AG04450 (cell line): ENCODE results near the gene ZNF506. TPM values are rescaled to one million over a fixed set of nuclear protein-coding genes. Genes with fewer than 3 reads are reported as not detected.

ENCODE experiments used
- CTCF ChIA-PET: fragments of 300-600, 350-600 bp; formaldehyde crosslinking; extraction: SDS; loops from one replicate; lab custom pipeline; 2022; ENCODE audit warnings: antibody characterized with exemption, inconsistent platforms; lab: Charles Lee
- POLR2A ChIA-PET: fragments of 350-600 bp; formaldehyde crosslinking; extraction: SDS; loops from one replicate; lab custom pipeline; 2021; ENCODE audit warnings: antibody characterized with exemption, inconsistent platforms; lab: Yijun Ruan, JAX
- DNase-seq: peaks from one replicate; pipeline ENCODE4 v3.0.0-alpha.2; 2011; ENCODE audit warnings: low read depth, low spot score
- H3K27ac ChIP-seq: one replicate; pipeline ENCODE4 v1.5.1; 2012; ENCODE audit warnings: low read depth, low read length, control low read depth
- H3K27me3 ChIP-seq: one replicate; pipeline ENCODE4 v1.6.0; 2012; ENCODE audit warnings: low read length; ENCODE audit not compliant: control insufficient read depth, insufficient read depth
- H3K4me3 ChIP-seq: 2 replicates; pipeline ENCODE4 v1.5.1; 2011; ENCODE audit warnings: mild to moderate bottlenecking, low read depth, low read length, control low read depth
- H3K9me3 ChIP-seq: 2 replicates; pipeline ENCODE4 v1.5.1; 2012; ENCODE audit warnings: low read length; ENCODE audit not compliant: control insufficient read depth, insufficient read depth
- CTCF ChIP-seq: IDR thresholded peaks from 2 replicates; pipeline ENCODE4 v1.5.1; 2011; ENCODE audit warnings: low read depth, low read length, control low read depth, inconsistent platforms
- polyA plus RNA-seq: library from polyadenylated mRNA; depleted of rRNA; stranded (reverse); fragments of >200 nt; gene quantifications from 2 replicates; pipeline ENCODE4 v1.2.3, GENCODE V29; 2011

Gene ZNF506
- polyA plus RNA-seq, 1 experiment, result 14.2 TPM

GRCh38 chr19:19752760-19753403, 68.7 kb downstream of the ZNF506 start:
- POLR2A ChIA-PET, result no interaction called here
- CTCF ChIA-PET, result no interaction called here

GRCh38 chr19:19751846-19752245, 69.7 kb downstream of the ZNF506 start:
- ChIA-PET CTCF (no interaction called here), POLR2A (no interaction called here)
- H3K4me3 ChIP-seq, result no peak overlapping the region
- H3K27me3 ChIP-seq, result no peaks in the 10 kb centered on the region
- DNase-seq, result no peak
- H3K27ac ChIP-seq, result no peak overlapping the region
- peaks cover 94% of the 10 kb centered on the region for H3K9me3 ChIP-seq
- no peak for TF ChIP-seq CTCF

More at GRCh38 chr19:19752760-19753403, 68.7 kb downstream of the ZNF506 start:
- H3K9me3 ChIP-seq, result peaks cover 86% of the 10 kb centered on the region
- H3K27me3 ChIP-seq, result no peaks in the 10 kb centered on the region
- no peak for DNase-seq
- no peak for TF ChIP-seq CTCF
- H3K4me3 ChIP-seq, result no peak overlapping the region
- H3K27ac ChIP-seq, result no peak overlapping the region

- ChIA-PET CTCF (no interaction called here), POLR2A (no interaction called here)
- no peak overlapping the region for H3K4me3 ChIP-seq
- H3K27me3 ChIP-seq, result no peaks in the 10 kb centered on the region
- DNase-seq, result no peak
- H3K9me3 ChIP-seq, result peaks cover 95% of the 10 kb centered on the region
- no peak overlapping the region for H3K27ac ChIP-seq
- no peak for TF ChIP-seq CTCF
These were observed 70.4 kb downstream of the ZNF506 start for GRCh38 chr19:19750842-19751790.

- ChIA-PET POLR2A (no interaction called here), CTCF (no interaction called here)
- peaks cover 95% of the 10 kb centered on the region for H3K9me3 ChIP-seq
- no peaks in the 10 kb centered on the region for H3K27me3 ChIP-seq
- no peak for TF ChIP-seq CTCF
- DNase-seq, result no peak
- no peak overlapping the region for H3K27ac ChIP-seq
- no peak overlapping the region for H3K4me3 ChIP-seq
These were observed 71.4 kb downstream of the ZNF506 start for GRCh38 chr19:19749908-19750841.
